HL-60 (cell line): ENCODE measurements around the gene FBLL1.

ENCODE experiments used
- CTCF ChIP-seq: IDR thresholded peaks from one replicate; pipeline ENCODE4 v1.5.1; 2011; ENCODE audit warnings: low read length, control low read depth, inconsistent platforms; ENCODE audit not compliant: insufficient read depth
- POLR2AphosphoS5 ChIP-seq: IDR thresholded peaks from 2 replicates; pipeline ENCODE4 v1.6.1; 2012; ENCODE audit warnings: low read depth

GRCh38 chr5:168578006-168578405, 48.9 kb downstream of the FBLL1 start:
- TF ChIP-seq CTCF: no peak
- no peak for TF ChIP-seq POLR2AphosphoS5
